Lower leg skin (tissue), 4 donors: ENCODE data around the gene EBF4. TPM values are rescaled to one million over a fixed set of nuclear protein-coding genes. Genes with fewer than 3 reads are reported as not detected.

ENCODE experiments used
- DNase-seq, 2 donors: peaks; one replicate each; pipeline ENCODE4 v3.0.0-alpha.2; 2019; ENCODE audit warnings: low spot score in 2 of 2
- H3K4me3 ChIP-seq: fragments of 200-600 bp; sonication (generic); 2 replicates; pipeline ENCODE4 v1.5.1; 2017; ENCODE audit warnings: mild to moderate bottlenecking, low read depth; ENCODE audit not compliant: poor library complexity, severe bottlenecking
- POLR2A ChIP-seq, 2 donors: fragments of 450-650 bp; IDR thresholded peaks; one replicate each; pipeline ENCODE4 v1.6.1; 2016 to 2017; ENCODE audit warnings: antibody characterized with exemption in 2 of 2, mild to moderate bottlenecking in 1 of 2, moderate library complexity in 1 of 2
- WGBS, 2 donors: methylation state at CpG; one replicate each; pipeline ENCODE4 v1.1.5; 2018; 5-methylcytosine and 5-hydroxymethylcytosine counted together
- intact Hi-C: fragments of 100-400 bp; cut with DNase I; formaldehyde crosslinking; loops from one replicate; pipeline ENCODE4 v1.15.0; 2023; ENCODE audit warnings: low total_unique reads
- total RNA-seq, 4 donors: library from RNA; depleted of rRNA; stranded (reverse); fragments of >200 nt; gene quantifications; one replicate each; pipeline ENCODE4 v1.1.0, GENCODE V29; 2016
- TF ChIP-seq, protein P1 (sequence below), 3 donors: fragments of 450-650 bp; IDR thresholded peaks; one replicate each; pipeline ENCODE4 v1.5.1; 2016; ENCODE audit warnings: antibody characterized with exemption in 3 of 3, mild to moderate bottlenecking in 3 of 3, moderate library complexity in 2 of 3

Gene EBF4
- total RNA-seq, 4 donors from 2014 or later, result 5.0 to 9.9 (median 7.7) TPM

GRCh38 chr20:2696646-2697045, 4.1 kb downstream of the EBF4 start:
- TF ChIP-seq POLR2A (IDR thresholded peaks at IDR 0.05), result no peak
- TF ChIP-seq, protein P1, sequence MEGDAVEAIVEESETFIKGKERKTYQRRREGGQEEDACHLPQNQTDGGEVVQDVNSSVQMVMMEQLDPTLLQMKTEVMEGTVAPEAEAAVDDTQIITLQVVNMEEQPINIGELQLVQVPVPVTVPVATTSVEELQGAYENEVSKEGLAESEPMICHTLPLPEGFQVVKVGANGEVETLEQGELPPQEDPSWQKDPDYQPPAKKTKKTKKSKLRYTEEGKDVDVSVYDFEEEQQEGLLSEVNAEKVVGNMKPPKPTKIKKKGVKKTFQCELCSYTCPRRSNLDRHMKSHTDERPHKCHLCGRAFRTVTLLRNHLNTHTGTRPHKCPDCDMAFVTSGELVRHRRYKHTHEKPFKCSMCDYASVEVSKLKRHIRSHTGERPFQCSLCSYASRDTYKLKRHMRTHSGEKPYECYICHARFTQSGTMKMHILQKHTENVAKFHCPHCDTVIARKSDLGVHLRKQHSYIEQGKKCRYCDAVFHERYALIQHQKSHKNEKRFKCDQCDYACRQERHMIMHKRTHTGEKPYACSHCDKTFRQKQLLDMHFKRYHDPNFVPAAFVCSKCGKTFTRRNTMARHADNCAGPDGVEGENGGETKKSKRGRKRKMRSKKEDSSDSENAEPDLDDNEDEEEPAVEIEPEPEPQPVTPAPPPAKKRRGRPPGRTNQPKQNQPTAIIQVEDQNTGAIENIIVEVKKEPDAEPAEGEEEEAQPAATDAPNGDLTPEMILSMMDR (IDR thresholded peaks at IDR 0.05), result no peak
- no peak overlapping the region for H3K4me3 ChIP-seq
- no peak for DNase-seq
- 91 to 93% methylated on average over 9 of the region's 9 CpGs for WGBS, 2 donors
- intact Hi-C loops, result no loop called here

DNA sequence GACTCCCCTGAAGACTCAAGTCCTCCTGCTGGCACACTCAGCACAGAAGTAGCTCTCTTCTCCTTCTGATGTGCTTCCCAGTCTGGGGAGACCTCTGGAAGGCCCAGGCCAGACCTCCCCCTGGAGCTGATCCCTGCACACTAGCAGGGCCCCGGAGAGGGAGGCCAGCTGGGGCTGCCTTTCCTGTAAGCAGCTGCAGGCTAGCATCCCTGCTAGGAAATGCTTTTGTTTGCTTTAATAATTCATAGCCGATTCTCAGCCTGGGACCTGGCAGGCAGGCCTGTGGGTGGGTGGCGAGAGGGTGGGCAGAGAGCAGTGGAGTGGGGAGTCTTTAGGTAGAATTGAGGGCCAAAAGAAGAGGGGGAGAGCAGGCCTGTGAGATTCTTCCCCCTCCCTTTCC, 5.2 kb downstream of the EBF4 start:
- intact Hi-C loops, result no loop called here
- peak in 1 of 2 donors; percentile 37 for DNase-seq
- no peak for TF ChIP-seq POLR2A (IDR thresholded peaks at IDR 0.05)
- TF ChIP-seq, protein P1 (IDR thresholded peaks at IDR 0.05), result no peak
- no peak overlapping the region for H3K4me3 ChIP-seq
- WGBS, 2 donors, result 83 to 85% methylated on average over 2 to 3 of the region's 3 CpGs

DNA sequence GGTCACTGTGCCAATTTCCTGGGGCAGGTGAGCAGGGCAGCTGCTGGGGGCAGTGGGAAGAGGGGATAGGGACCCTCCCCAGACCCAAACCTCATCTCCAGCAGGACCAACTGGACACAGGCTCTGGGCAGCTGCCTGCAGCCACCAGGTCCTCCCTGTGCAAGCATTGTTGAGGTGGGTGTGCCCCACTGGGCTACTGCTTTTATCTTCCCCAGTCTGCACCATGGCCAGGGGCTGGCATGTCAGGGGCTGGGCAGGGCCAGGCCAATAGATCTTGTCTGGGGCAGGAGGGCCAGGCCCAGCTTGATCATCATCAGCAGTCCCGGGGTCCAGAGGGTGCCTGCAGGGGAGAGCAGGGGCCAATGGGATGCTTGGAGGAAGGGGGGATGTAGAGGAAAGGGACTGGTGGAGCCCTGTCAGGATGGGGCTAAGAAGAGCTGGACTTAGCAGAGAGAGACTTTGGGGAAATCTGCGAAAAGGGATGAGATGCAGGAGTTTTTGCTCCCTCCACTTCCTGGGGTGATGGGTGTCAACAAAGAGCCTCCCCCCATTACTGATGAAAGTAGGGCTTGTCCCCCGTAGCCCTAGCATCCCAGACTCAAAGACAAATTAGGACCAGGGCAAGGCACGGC, 5.7 kb downstream of the EBF4 start:
- no peak for TF ChIP-seq POLR2A (IDR thresholded peaks at IDR 0.05)
- TF ChIP-seq, protein P1 (IDR thresholded peaks at IDR 0.05), result no peak
- WGBS, 2 donors, result 76 to 85% methylated on average over 4 of the region's 4 CpGs
- peak in 1 of 2 donors; percentile 74 for DNase-seq
- no peak overlapping the region for H3K4me3 ChIP-seq
- intact Hi-C loops, result no loop called here

DNA sequence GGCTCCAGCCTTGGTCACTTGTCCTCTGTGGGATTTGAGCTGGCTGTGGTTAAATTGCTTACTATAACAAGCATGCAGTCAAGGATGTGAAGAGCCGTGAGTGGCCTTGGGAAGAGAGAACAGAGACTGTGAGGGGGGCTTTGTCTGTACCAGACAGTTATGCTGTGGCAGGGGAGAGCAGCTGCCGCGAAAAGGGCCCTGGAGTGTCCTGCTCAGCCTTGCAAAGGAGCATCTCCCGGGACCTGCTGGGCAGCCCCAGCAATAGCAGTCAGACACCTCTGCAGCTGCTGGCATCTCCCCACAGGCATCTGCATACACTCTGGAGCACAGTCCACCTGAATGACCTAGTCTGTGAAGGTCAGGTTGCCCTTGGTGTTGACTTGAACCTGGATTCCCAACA, 6.3 kb downstream of the EBF4 start:
- no peak overlapping the region for H3K4me3 ChIP-seq
- intact Hi-C loops, result no loop called here
- WGBS, 2 donors, result 79 to 98% methylated on average over 4 of the region's 4 CpGs
- TF ChIP-seq, protein P1 (IDR thresholded peaks at IDR 0.05), result no peak
- TF ChIP-seq POLR2A (IDR thresholded peaks at IDR 0.05), result no peak
- DNase-seq, result peak in 1 of 2 donors; percentile 46

GRCh38 chr20:2699775-2700413, 7.3 kb downstream of the EBF4 start:
- H3K4me3 ChIP-seq, result no peak overlapping the region
- WGBS, 2 donors, result 69 to 71% methylated on average over 5 of the region's 5 CpGs
- DNase-seq, result peak in 1 of 2 donors; percentile 54
- intact Hi-C loops, result no loop called here
- TF ChIP-seq, protein P1 (IDR thresholded peaks at IDR 0.05), result no peak
- TF ChIP-seq POLR2A (IDR thresholded peaks at IDR 0.05), result no peak
